Adrenal gland (tissue), 12 donors: Measurements from ENCODE around the gene RPS6KA2. TPM values are rescaled to one million over a fixed set of nuclear protein-coding genes. Genes with fewer than 3 reads are reported as not detected.

Experiments
- DNase-seq, 7 donors: peaks; one replicate each; pipeline ENCODE4 v3.0.0-alpha.2; 2019 to 2020
- H3K27ac ChIP-seq, 5 donors: fragments of 200-600 bp; sonication (generic) in 4 of 5; 1 replicate in 3 of 5; 2 replicates in 2 of 5; pipeline versions ENCODE4 v1.5.1 to v1.8.0; 2016 to 2020; ENCODE audit warnings: mild to moderate bottlenecking in 1 of 5
- H3K27me3 ChIP-seq: fragments of 200-600 bp; 2 replicates; pipeline ENCODE4 v1.8.0; 2021
- H3K36me3 ChIP-seq, 2 donors: fragments of 200-600 bp; replicated peaks in 1 of 2; 1 replicate in 1 of 2; 2 replicates in 1 of 2; pipeline versions ENCODE4 v1.5.1 to v1.8.0; 2018 to 2022
- H3K4me1 ChIP-seq, 2 donors: fragments of 200-600 bp; replicated peaks in 1 of 2; 1 replicate in 1 of 2; 2 replicates in 1 of 2; pipeline versions ENCODE4 v1.5.1 to v1.8.0; 2018 to 2021
- H3K4me3 ChIP-seq, 4 donors: fragments of 200-600 bp; sonication (generic) in 3 of 4; one replicate each; pipeline ENCODE4 v1.5.1; 2016 to 2018
- H3K9me3 ChIP-seq, 3 donors: fragments of 200-600 bp; sonication (generic) in 1 of 3; replicated peaks in 1 of 3; 1 replicate in 2 of 3; 2 replicates in 1 of 3; pipeline versions ENCODE4 v1.5.1 to v1.8.0; 2016 to 2021
- POLR2A ChIP-seq, 2 donors: fragments of 450-650 bp; IDR thresholded peaks; one replicate each; pipeline ENCODE4 v1.6.1; 2017; ENCODE audit warnings: antibody characterized with exemption in 2 of 2, mild to moderate bottlenecking in 2 of 2, moderate library complexity in 1 of 2
- WGBS, 4 donors: extraction: QIAGEN DNeasy Blood & Tissue Kit in 2 of 4; methylation state at CpG; one replicate each; pipeline versions ENCODE4 v1.1.5 to v1.1.7; 2013 to 2017; 5-methylcytosine and 5-hydroxymethylcytosine counted together
- intact Hi-C, 2 donors: fragments of 100-400 bp; cut with DNase I; formaldehyde crosslinking; loops; one replicate each; pipeline versions ENCODE4 v1.14.1 to v1.15.0; 2022 to 2023
- polyA plus RNA-seq, 3 donors: library from polyadenylated mRNA; stranded (reverse); fragments of 200-250 nt in 2 of 3; fragments of 350-450 nt in 1 of 3; fragmentation: Illumina TruSeq in 1 of 3; extraction: RNeasy Lipid Tissue Mini Kit (QIAGEN cat#74804) in 1 of 3; gene quantifications; one replicate each; pipeline ENCODE4 v1.2.3, GENCODE V29; 2013 to 2014
- total RNA-seq, 9 donors: library from RNA; depleted of rRNA in 4 of 9; stranded (reverse); fragments of >200 nt in 4 of 9; fragments of 120-200 nt in 1 of 9; fragmentation: NEBNext Ultra II Directional in 1 of 9; extraction: Animal tissue kit (Norgen Biotek cat#: 25700) in 1 of 9; gene quantifications; one replicate each; pipeline versions ENCODE4 v1.1.0 to v1.2.4, GENCODE V29; 2013 to 2023
- TF ChIP-seq, protein P1 (sequence below), 6 experiments: fragments of 450-650 bp in 4 of 6; fragments of 200-600 bp in 2 of 6; sonication (generic) in 1 of 6; IDR thresholded peaks; 1 replicate in 5 of 6; 2 replicates in 1 of 6; pipeline versions ENCODE4 v1.5.1 to v1.8.0; 2016 to 2021; ENCODE audit warnings: antibody characterized with exemption in 6 of 6, mild to moderate bottlenecking in 2 of 6, moderate library complexity in 1 of 6
- donor health status: healthy with polysubstance abuse.
- donor health status: Bipolar disorder and iron deficiency.
- donor health status: DM: yes; HTN: yes; CAD: no.
- donor health status: DM: no; HTN: no; CAD: no.
- donor health status: DM: no; HTN: no; CAD: no.
- donor health status: DM: yes; HTN: yes; CAD: no.

RPS6KA2 gene
- total and polyA plus RNA-seq, 12 donors = 7.0 to 40.4 (median 26.2) TPM

DNA sequence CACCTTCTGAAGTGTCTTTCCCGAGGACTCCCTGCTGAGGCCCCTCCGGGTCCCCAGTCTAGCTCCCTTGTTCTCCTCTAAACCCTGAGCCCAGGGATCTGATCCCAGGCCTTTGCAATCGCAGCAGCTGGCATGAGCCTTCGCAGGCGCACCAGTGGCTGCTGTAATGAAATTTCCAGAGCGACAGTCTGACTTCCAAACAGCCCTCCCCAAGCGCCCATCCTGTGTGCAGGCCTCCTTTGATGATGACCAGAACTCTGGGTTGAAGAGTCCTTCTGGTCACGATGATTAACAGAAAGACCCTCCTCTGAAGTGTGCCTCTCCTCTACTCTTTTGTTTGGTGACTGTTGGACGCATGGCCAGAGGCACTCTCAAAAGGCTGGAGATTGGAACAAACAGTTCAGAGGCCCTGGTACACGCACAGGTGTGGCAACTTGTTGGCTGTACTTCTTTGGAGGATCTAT, 155.2 kb downstream of the RPS6KA2 start:
- TF ChIP-seq POLR2A (IDR thresholded peaks at IDR 0.05) = no peak
- TF ChIP-seq, protein P1, sequence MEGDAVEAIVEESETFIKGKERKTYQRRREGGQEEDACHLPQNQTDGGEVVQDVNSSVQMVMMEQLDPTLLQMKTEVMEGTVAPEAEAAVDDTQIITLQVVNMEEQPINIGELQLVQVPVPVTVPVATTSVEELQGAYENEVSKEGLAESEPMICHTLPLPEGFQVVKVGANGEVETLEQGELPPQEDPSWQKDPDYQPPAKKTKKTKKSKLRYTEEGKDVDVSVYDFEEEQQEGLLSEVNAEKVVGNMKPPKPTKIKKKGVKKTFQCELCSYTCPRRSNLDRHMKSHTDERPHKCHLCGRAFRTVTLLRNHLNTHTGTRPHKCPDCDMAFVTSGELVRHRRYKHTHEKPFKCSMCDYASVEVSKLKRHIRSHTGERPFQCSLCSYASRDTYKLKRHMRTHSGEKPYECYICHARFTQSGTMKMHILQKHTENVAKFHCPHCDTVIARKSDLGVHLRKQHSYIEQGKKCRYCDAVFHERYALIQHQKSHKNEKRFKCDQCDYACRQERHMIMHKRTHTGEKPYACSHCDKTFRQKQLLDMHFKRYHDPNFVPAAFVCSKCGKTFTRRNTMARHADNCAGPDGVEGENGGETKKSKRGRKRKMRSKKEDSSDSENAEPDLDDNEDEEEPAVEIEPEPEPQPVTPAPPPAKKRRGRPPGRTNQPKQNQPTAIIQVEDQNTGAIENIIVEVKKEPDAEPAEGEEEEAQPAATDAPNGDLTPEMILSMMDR (IDR thresholded peaks at IDR 0.05) = no peak
- peaks cover 0 to 3% of the 10 kb centered on the region in 2 donors for H3K36me3 ChIP-seq
- intact Hi-C loops = no loop called here
- no peaks in the 10 kb centered on the region for H3K9me3 ChIP-seq
- H3K27me3 ChIP-seq = no peaks in the 10 kb centered on the region
- no peak overlapping the region for H3K27ac ChIP-seq
- DNase-seq = no peak
- no peaks in the 10 kb centered on the region for H3K4me1 ChIP-seq
- WGBS, 4 donors = 78 to 89% (median 86%) methylated on average over 4 to 10 of the region's 10 CpGs
- no peak overlapping the region for H3K4me3 ChIP-seq

- Histone ChIP-seq H3K4me1 (no peaks in the 10 kb centered on the region), H3K36me3 (peaks cover 0 to 3% of the 10 kb centered on the region in 2 donors), H3K4me3 (no peak overlapping the region), H3K27ac (no peak overlapping the region), H3K9me3 (no peaks in the 10 kb centered on the region), H3K27me3 (no peaks in the 10 kb centered on the region)
- 83 to 91% (median 90%) methylated on average over 8 to 23 of the region's 23 CpGs for WGBS, 4 donors
- DNase-seq = no peak
- TF ChIP-seq, protein P1 (IDR thresholded peaks at IDR 0.05) = no peak
- no peak for TF ChIP-seq POLR2A (IDR thresholded peaks at IDR 0.05)
- intact Hi-C loops = no loop called here
Measured at GRCh38 chr6:166470863-166471410, 156.1 kb downstream of the RPS6KA2 start.

DNA sequence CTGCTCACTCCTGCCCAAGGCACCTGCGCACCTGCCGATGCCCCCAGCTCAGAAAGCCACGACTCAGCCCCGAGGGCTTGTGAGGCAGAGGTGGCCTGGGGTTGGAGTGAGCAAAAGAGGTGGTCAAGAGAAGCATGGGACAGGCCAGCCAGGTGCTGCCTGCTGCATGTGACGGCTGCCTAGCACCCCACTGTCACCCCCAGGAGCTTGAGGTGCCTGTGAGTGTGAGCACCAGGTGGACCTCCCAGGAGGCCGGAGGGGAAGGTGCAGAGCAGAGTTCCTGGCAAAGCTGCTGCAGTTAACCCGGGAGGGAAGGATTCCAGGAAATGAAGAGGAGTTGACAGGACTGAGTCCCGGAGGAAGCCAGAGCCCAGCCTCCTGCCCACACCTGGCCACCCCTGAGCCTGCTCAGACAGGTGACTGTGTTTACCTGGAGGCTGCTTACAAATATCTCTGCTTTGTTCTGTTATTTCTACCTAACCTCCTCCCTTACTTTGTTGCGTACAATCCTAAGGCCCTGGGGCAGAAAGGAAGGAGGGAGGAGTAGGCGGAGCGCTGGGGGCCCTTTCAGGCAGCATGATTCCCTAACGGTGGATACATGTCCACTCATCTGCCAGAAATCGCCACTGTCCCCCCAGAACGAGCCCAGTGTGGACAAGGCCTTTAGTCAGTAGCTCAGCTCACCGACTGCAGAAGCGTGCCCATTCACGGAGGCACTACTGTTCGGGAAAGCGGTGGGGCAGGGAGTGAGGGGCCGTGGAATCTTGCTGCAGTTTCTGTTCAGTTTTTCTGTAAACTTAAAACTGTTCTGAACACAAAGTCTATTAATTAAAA, 156.8 kb downstream of the RPS6KA2 start:
- Histone ChIP-seq H3K27ac (no peak overlapping the region), H3K36me3 (peaks cover 0 to 3% of the 10 kb centered on the region in 2 donors), H3K27me3 (no peaks in the 10 kb centered on the region), H3K4me3 (no peak overlapping the region), H3K9me3 (no peaks in the 10 kb centered on the region), H3K4me1 (no peaks in the 10 kb centered on the region)
- DNase-seq = no peak
- WGBS, 4 donors = 83 to 89% (median 87%) methylated on average over 14 to 20 of the region's 20 CpGs
- TF ChIP-seq POLR2A (IDR thresholded peaks at IDR 0.05) = no peak
- TF ChIP-seq, protein P1 (IDR thresholded peaks at IDR 0.05) = no peak
- intact Hi-C loops = no loop called here

DNA sequence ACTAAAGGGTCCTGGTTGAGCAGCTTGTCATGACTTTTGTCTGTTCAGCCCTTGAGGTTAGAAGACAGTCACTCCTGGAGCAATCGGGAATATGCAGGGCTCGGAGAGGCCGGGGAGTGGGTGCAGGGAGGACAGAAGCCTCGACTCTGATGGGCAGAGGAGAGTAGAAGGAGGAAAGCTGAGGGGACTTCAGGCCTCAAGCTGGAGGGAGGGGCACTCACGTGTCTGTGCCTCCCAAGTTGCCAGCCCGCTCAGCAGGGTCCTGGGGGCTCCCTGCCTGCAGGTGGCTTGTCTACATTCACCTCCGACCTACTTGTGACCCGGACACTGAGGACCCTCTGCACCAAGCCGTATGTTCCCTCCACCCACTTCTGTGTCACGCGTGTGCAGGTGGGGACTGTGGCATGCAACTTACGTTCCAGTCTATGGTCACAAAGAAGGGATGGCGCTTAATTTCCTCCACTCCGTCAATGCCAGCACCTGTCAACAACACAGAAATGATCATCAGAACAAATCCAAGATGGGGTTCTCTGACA, 157.6 kb downstream of the RPS6KA2 start:
- WGBS, 4 donors = 89 to 95% (median 94%) methylated on average over 12 to 14 of the region's 14 CpGs
- no peak for TF ChIP-seq POLR2A (IDR thresholded peaks at IDR 0.05)
- TF ChIP-seq, protein P1 (IDR thresholded peaks at IDR 0.05) = no peak
- no peak for DNase-seq
- H3K27me3 ChIP-seq = no peaks in the 10 kb centered on the region
- intact Hi-C loops = no loop called here
- peaks cover 0 to 3% of the 10 kb centered on the region in 2 donors for H3K36me3 ChIP-seq
- H3K9me3 ChIP-seq = no peaks in the 10 kb centered on the region
- H3K4me3 ChIP-seq = no peak overlapping the region
- no peaks in the 10 kb centered on the region for H3K4me1 ChIP-seq
- H3K27ac ChIP-seq = no peak overlapping the region
